ENCODE measurements around the gene PANX1. TPM values are rescaled to one million over a fixed set of nuclear protein-coding genes. Genes with fewer than 3 reads are reported as not detected.

The PANX1 gene
- total and polyA plus RNA-seq, 2 experiments from 2014 or later: 9.5 to 40.8 TPM

DNA sequence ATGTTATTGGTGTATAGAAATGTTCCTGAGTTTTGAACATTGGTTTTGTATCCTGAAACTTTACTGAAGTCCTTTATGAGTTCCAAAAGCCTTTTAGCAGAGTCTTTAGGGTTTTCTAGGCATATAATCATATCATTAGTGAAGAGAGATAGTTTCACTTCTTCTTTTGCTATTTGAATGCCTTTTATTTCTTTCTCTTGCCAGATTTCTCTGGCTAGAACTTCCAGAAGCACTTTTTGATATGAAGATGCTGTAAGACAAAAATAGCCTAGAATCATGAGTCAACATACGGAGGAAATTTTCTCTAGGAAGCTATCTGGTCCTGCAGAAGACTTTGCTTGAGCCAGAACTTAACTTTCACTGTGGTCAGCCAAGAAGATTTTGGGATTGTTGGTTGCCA, 89.1 kb downstream of the PANX1 start:
- ATAC-seq (no peak), DNase-seq (ENCODE audit: low spot score) (no peak)
- Histone ChIP-seq H3K4me1 (ENCODE audit: insufficient read depth) (no peaks in the 10 kb centered on the region), H3K9me2 (ENCODE audit: insufficient read depth) (0 out of 2 replicates have a peak, but pooled peaks cover 8% of the 10 kb centered on the region), H3K27ac (ENCODE audit: low read depth) (no peak overlapping the region), H3K4me3 (no peak overlapping the region), H4K20me1 (replicated peaks; ENCODE audit: insufficient read depth) (no peaks in the 10 kb centered on the region), H3K36me3 (ENCODE audit: insufficient read depth) (0 out of 2 replicates have a peak, but pooled peaks cover 6% of the 10 kb centered on the region), H3F3A (replicated peaks; ENCODE audit: low read depth) (no peaks in the 10 kb centered on the region), H3K79me2 (replicated peaks; ENCODE audit: insufficient read depth) (no peaks in the 10 kb centered on the region), H3K4me2 (no peak overlapping the region), H2AFZ (no peak overlapping the region), H3K27me3 (ENCODE audit: insufficient read depth) (no peaks in the 10 kb centered on the region)
- Mint-ChIP-seq H3K9me3 (peaks cover 29% of the 10 kb centered on the region), H3K36me3 (ENCODE audit: low read depth) (peaks cover 12% of the 10 kb centered on the region; the same call in 2 of the 3 replicates), H3K27ac (no peak overlapping the region), H3K4me1 (no peaks in the 10 kb centered on the region), H3K27me3 (ENCODE audit: insufficient read depth, low read depth, poor library complexity) (peaks cover 3% of the 10 kb centered on the region), H3K4me3 (no peak overlapping the region)
- TF ChIP-seq CREB1 (CRISPR knock-in tag; IDR thresholded peaks at IDR 0.05; ENCODE audit: low read depth): no peak
- no peak for TF ChIP-seq REST (IDR thresholded peaks at IDR 0.05; ENCODE audit: unreplicated experiment)

- DNase-seq (ENCODE audit: low spot score) (no peak), ATAC-seq (no peak)
- no peak overlapping the region for H3K27ac Mint-ChIP-seq
- TF ChIP-seq REST (IDR thresholded peaks at IDR 0.05; ENCODE audit: unreplicated experiment): peak; percentile 66
- TF ChIP-seq, protein P1, sequence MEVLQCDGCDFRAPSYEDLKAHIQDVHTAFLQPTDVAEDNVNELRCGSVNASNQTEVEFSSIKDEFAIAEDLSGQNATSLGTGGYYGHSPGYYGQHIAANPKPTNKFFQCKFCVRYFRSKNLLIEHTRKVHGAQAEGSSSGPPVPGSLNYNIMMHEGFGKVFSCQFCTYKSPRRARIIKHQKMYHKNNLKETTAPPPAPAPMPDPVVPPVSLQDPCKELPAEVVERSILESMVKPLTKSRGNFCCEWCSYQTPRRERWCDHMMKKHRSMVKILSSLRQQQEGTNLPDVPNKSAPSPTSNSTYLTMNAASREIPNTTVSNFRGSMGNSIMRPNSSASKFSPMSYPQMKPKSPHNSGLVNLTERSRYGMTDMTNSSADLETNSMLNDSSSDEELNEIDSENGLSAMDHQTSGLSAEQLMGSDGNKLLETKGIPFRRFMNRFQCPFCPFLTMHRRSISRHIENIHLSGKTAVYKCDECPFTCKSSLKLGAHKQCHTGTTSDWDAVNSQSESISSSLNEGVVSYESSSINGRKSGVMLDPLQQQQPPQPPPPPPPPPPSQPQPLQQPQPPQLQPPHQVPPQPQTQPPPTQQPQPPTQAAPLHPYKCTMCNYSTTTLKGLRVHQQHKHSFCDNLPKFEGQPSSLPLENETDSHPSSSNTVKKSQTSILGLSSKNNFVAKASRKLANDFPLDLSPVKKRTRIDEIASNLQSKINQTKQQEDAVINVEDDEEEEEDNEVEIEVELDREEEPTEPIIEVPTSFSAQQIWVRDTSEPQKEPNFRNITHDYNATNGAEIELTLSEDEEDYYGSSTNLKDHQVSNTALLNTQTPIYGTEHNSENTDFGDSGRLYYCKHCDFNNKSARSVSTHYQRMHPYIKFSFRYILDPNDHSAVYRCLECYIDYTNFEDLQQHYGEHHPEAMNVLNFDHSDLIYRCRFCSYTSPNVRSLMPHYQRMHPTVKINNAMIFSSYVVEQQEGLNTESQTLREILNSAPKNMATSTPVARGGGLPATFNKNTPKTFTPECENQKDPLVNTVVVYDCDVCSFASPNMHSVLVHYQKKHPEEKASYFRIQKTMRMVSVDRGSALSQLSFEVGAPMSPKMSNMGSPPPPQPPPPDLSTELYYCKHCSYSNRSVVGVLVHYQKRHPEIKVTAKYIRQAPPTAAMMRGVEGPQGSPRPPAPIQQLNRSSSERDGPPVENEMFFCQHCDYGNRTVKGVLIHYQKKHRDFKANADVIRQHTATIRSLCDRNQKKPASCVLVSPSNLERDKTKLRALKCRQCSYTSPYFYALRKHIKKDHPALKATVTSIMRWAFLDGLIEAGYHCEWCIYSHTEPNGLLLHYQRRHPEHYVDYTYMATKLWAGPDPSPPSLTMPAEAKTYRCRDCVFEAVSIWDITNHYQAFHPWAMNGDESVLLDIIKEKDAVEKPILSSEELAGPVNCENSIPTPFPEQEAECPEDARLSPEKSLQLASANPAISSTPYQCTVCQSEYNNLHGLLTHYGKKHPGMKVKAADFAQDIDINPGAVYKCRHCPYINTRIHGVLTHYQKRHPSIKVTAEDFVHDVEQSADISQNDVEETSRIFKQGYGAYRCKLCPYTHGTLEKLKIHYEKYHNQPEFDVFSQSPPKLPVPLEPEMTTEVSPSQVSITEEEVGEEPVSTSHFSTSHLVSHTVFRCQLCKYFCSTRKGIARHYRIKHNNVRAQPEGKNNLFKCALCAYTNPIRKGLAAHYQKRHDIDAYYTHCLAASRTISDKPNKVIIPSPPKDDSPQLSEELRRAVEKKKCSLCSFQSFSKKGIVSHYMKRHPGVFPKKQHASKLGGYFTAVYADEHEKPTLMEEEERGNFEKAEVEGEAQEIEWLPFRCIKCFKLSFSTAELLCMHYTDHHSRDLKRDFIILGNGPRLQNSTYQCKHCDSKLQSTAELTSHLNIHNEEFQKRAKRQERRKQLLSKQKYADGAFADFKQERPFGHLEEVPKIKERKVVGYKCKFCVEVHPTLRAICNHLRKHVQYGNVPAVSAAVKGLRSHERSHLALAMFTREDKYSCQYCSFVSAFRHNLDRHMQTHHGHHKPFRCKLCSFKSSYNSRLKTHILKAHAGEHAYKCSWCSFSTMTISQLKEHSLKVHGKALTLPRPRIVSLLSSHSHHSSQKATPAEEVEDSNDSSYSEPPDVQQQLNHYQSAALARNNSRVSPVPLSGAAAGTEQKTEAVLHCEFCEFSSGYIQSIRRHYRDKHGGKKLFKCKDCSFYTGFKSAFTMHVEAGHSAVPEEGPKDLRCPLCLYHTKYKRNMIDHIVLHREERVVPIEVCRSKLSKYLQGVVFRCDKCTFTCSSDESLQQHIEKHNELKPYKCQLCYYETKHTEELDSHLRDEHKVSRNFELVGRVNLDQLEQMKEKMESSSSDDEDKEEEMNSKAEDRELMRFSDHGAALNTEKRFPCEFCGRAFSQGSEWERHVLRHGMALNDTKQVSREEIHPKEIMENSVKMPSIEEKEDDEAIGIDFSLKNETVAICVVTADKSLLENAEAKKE (CRISPR knock-in tag; IDR thresholded peaks at IDR 0.05): no peak
- Histone ChIP-seq H3K79me2 (replicated peaks; ENCODE audit: insufficient read depth) (no peaks in the 10 kb centered on the region), H2AFZ (no peak overlapping the region), H3K4me3 (no peak overlapping the region), H3K36me3 (ENCODE audit: insufficient read depth) (0 out of 2 replicates have a peak, but pooled peaks cover 6% of the 10 kb centered on the region), H3K4me2 (no peak overlapping the region), H3F3A (replicated peaks; ENCODE audit: low read depth) (no peaks in the 10 kb centered on the region), H3K9me2 (ENCODE audit: insufficient read depth) (0 out of 2 replicates have a peak, but pooled peaks cover 8% of the 10 kb centered on the region), H4K20me1 (replicated peaks; ENCODE audit: insufficient read depth) (no peaks in the 10 kb centered on the region), H3K27ac (ENCODE audit: low read depth) (no peak overlapping the region), H3K4me1 (ENCODE audit: insufficient read depth) (no peaks in the 10 kb centered on the region), H3K27me3 (ENCODE audit: insufficient read depth) (no peaks in the 10 kb centered on the region)
- H3K36me3 Mint-ChIP-seq (ENCODE audit: low read depth): peaks cover 12% of the 10 kb centered on the region; the same call in 2 of the 3 replicates
- H3K27me3 Mint-ChIP-seq (ENCODE audit: insufficient read depth, low read depth, poor library complexity): peaks cover 3% of the 10 kb centered on the region
- no peak overlapping the region for H3K4me3 Mint-ChIP-seq
- H3K9me3 Mint-ChIP-seq: peaks cover 29% of the 10 kb centered on the region
- no peaks in the 10 kb centered on the region for H3K4me1 Mint-ChIP-seq
Observed at GRCh38 chr11:94218372-94218771, 89.7 kb downstream of the PANX1 start.

Measured in GM23338 (cell line).